Heart right ventricle (tissue), 16 donors: ENCODE results near the gene ITGAE. TPM values are rescaled to one million over a fixed set of nuclear protein-coding genes. Genes with fewer than 3 reads are reported as not detected.

Experiments used
- ATAC-seq, 8 donors: fragments of 200-7000 bp; cut with Tn5 transposase; one replicate each; pipeline ENCODE4 v1.9.1; 2020; ENCODE audit warnings: mild to moderate bottlenecking in 8 of 8, moderate library complexity in 8 of 8, moderate number of reproducible peaks in 1 of 8
- DNase-seq, 2 donors: peaks; one replicate each; pipeline ENCODE4 v3.0.0-alpha.2; 2020
- H3K27ac ChIP-seq, 10 donors: fragments of 200-600 bp; sonication (generic) in 2 of 10; one replicate each; pipeline versions ENCODE4 v1.5.0 to v1.8.0; 2020 to 2022; ENCODE audit warnings: mild to moderate bottlenecking in 3 of 10
- H3K27me3 ChIP-seq, 7 donors: fragments of 200-600 bp; one replicate each; pipeline ENCODE4 v1.8.0; 2021 to 2022; ENCODE audit warnings: mild to moderate bottlenecking in 2 of 7
- H3K36me3 ChIP-seq, 9 donors: fragments of 200-600 bp; sonication (generic) in 1 of 9; one replicate each; pipeline versions ENCODE4 v1.5.0 to v1.8.0; 2020 to 2022; ENCODE audit warnings: mild to moderate bottlenecking in 2 of 9
- H3K4me1 ChIP-seq, 9 donors: fragments of 200-600 bp; sonication (generic) in 1 of 9; one replicate each; pipeline versions ENCODE4 v1.5.0 to v1.8.0; 2020 to 2022; ENCODE audit warnings: mild to moderate bottlenecking in 4 of 9
- H3K4me3 ChIP-seq, 10 donors: fragments of 200-600 bp; sonication (generic) in 2 of 10; one replicate each; pipeline versions ENCODE4 v1.5.0 to v1.8.0; 2020 to 2022; ENCODE audit warnings: mild to moderate bottlenecking in 7 of 10, moderate library complexity in 2 of 10
- H3K9me3 ChIP-seq, 11 donors: fragments of 200-600 bp in 10 of 11; sonication (generic) in 2 of 11; one replicate each; pipeline versions ENCODE4 v1.5.0 to v1.8.0; 2013 to 2022; ENCODE audit warnings: mild to moderate bottlenecking in 2 of 11, control low read depth in 1 of 11, moderate library complexity in 1 of 11
- CTCF ChIP-seq, 9 donors: fragments of 200-600 bp; sonication (generic) in 2 of 9; IDR thresholded peaks; one replicate each; pipeline versions ENCODE4 v1.5.0 to v1.8.0; 2021 to 2022; ENCODE audit warnings: antibody characterized with exemption in 9 of 9, mild to moderate bottlenecking in 5 of 9, moderate library complexity in 1 of 9
- WGBS, 2 donors: extraction: QIAGEN DNeasy Blood & Tissue Kit; methylation state at CpG; one replicate each; pipeline ENCODE4 v1.1.7; 2013; ENCODE audit warnings: inconsistent platforms in 1 of 2; 5-methylcytosine and 5-hydroxymethylcytosine counted together
- intact Hi-C, 10 donors: fragments of 100-400 bp; cut with DNase I; formaldehyde crosslinking; loops; one replicate each; pipeline versions ENCODE4 v1.11.1 to v1.14.2; 2022
- polyA plus RNA-seq, 2 donors: library from polyadenylated mRNA; stranded (reverse); fragments of 200-250 nt; gene quantifications; one replicate each; pipeline ENCODE4 v1.2.3, GENCODE V29; 2013
- total RNA-seq, 10 donors: library from RNA; stranded (reverse); fragmentation: NEBNext Ultra II Directional in 3 of 10; extraction: Animal tissue kit (Norgen Biotek cat#: 25700) in 3 of 10; gene quantifications; one replicate each; pipeline versions ENCODE4 v1.2.1 to v1.2.4, GENCODE V29; 2021 to 2023
- donor health status: Arrhythmogenic right ventricular cardiomyopathy.
- donor health status: ischemic (EF 13 %, LVEDD 7.1; RV severe dilation, severe dysfunction).
- donor health status: healthy with polysubstance abuse.
- donor health status: DM: no; HTN: yes; CAD: no.
- donor health status: DM: no; HTN: no; CAD: no.
- donor health status: ischemic (EF 25% LVEDD 6.9; RV normal size, moderate dysfunction).
- donor health status: ischemic (EF 25% LVEDD 5.7; RV mildly dilated, moderate dysfunction).
- donor health status: healthy.
- donor health status: DM: yes; HTN: yes; CAD: no.
- donor health status: Ischemic cardiomyopathy.
- donor health status: ischemic (EF 35%, LVEDD 5.7; RV mildly dilated, moderate dysfunction).
- donor health status: nonischemic (EF 11% LVEDD 7.7; RV severe dilation, severe dysfunction).
- donor health status: DM: yes; HTN: yes; CAD: no.
- donor health status: PGD.
- donor health status: ischemic (EF 29% LVEDD 5.4; RV normal size, mild dysfunction).
- donor health status: nonischemic (EF 23%, LVEDD 6.1; RV moderate dilation, normal function).

Gene ITGAE
- total and polyA plus RNA-seq, 12 donors = 14.0 to 35.4 (median 16.8) TPM

GRCh38 chr17:3763777-3764170 lies 37.2 kb downstream of the ITGAE start:
- TF ChIP-seq CTCF (IDR thresholded peaks at IDR 0.05) = no peak
- peaks cover 0 to 19% (median 2%) of the 10 kb centered on the region in 11 donors for H3K9me3 ChIP-seq
- peaks cover 0 to 10% (median 0%) of the 10 kb centered on the region in 9 donors for H3K4me1 ChIP-seq
- WGBS, 2 donors = 66 to 75% methylated on average over 3 of the region's 3 CpGs
- H3K27ac ChIP-seq = peak overlapping the region in 1 of 10 donors; percentile 62
- DNase-seq (no peak), ATAC-seq (no peak)
- no peaks in the 10 kb centered on the region for H3K36me3 ChIP-seq
- intact Hi-C loops = no loop called here
- peaks cover 0 to 2% (median 0%) of the 10 kb centered on the region in 7 donors for H3K27me3 ChIP-seq
- no peak overlapping the region for H3K4me3 ChIP-seq

- TF ChIP-seq CTCF (IDR thresholded peaks at IDR 0.05) = no peak
- ATAC-seq (no peak), DNase-seq (no peak)
- Histone ChIP-seq H3K36me3 (no peaks in the 10 kb centered on the region), H3K27ac (peak overlapping the region in 1 of 10 donors; percentile 62), H3K4me1 (peaks cover 0 to 10% (median 0%) of the 10 kb centered on the region in 9 donors), H3K4me3 (no peak overlapping the region), H3K9me3 (peaks cover 0 to 19% (median 2%) of the 10 kb centered on the region in 11 donors), H3K27me3 (no peaks in the 10 kb centered on the region)
- WGBS, 2 donors = 90 to 92% methylated on average over 14 of the region's 14 CpGs
- intact Hi-C loops = no loop called here
Observed at GRCh38 chr17:3762922-3763776, 37.8 kb downstream of the ITGAE start.

- Histone ChIP-seq H3K27me3 (no peaks in the 10 kb centered on the region), H3K9me3 (peaks cover 0 to 19% (median 2%) of the 10 kb centered on the region in 11 donors), H3K4me1 (peaks cover 0 to 10% (median 0%) of the 10 kb centered on the region in 9 donors), H3K27ac (no peak overlapping the region), H3K36me3 (no peaks in the 10 kb centered on the region), H3K4me3 (no peak overlapping the region)
- WGBS, 2 donors = 75 to 85% methylated on average over 16 of the region's 16 CpGs
- DNase-seq (no peak), ATAC-seq (no peak)
- intact Hi-C loops = no loop called here
- no peak for TF ChIP-seq CTCF (IDR thresholded peaks at IDR 0.05)
Observed at GRCh38 chr17:3761918-3762380, 39.0 kb downstream of the ITGAE start.

- 84 to 86% methylated on average over 23 of the region's 23 CpGs for WGBS, 2 donors
- ATAC-seq (no peak), DNase-seq (no peak)
- Histone ChIP-seq H3K4me3 (no peak overlapping the region), H3K27me3 (no peaks in the 10 kb centered on the region), H3K9me3 (peaks cover 0 to 16% (median 2%) of the 10 kb centered on the region in 11 donors), H3K27ac (no peak overlapping the region), H3K4me1 (peaks cover 0 to 10% (median 0%) of the 10 kb centered on the region in 9 donors), H3K36me3 (no peaks in the 10 kb centered on the region)
- intact Hi-C loops = no loop called here
- TF ChIP-seq CTCF (IDR thresholded peaks at IDR 0.05) = no peak
Observed at GRCh38 chr17:3761036-3761917, 39.7 kb downstream of the ITGAE start.
